Measurements from ENCODE around the gene CHST9. TPM values are rescaled to one million over a fixed set of nuclear protein-coding genes. Genes with fewer than 3 reads are reported as not detected.

The CHST9 gene
- total and polyA plus RNA-seq, 2 donors (not counting 3 experiments of a cell fraction or from before 2014, with no cell fraction given), result not detected

GRCh38 chr18:27178424-27178823 lies 6.7 kb downstream of the CHST9 start:
- no peak for TF ChIP-seq MAX (IDR thresholded peaks at IDR 0.05; ENCODE audit: insufficient read depth, insufficient read length)
- no peak for TF ChIP-seq POLR2AphosphoS5 (IDR thresholded peaks at IDR 0.05; ENCODE audit: insufficient read depth, low read depth, low read length)
- TF ChIP-seq JUN (IDR thresholded peaks at IDR 0.05; ENCODE audit: borderline replicate concordance, insufficient read depth, insufficient read length, low read depth), result no peak
- TF ChIP-seq POLR2A (IDR thresholded peaks at IDR 0.05; ENCODE audit: low read depth, low read length), result no peak
- no peak for TF ChIP-seq CTCF (IDR thresholded peaks at IDR 0.05; ENCODE audit: extremely low read depth in 1 of 2, insufficient read depth in 1 of 2, low read depth in 1 of 2, low read length in 2 of 2)
- no peak for TF ChIP-seq FOS (IDR thresholded peaks at IDR 0.05; ENCODE audit: borderline replicate concordance, insufficient read depth, low read length)
- no peak for TF ChIP-seq EZH2 (IDR thresholded peaks at IDR 0.05; ENCODE audit: borderline replicate concordance, low read depth, low read length, severe bottlenecking)
- no peak for TF ChIP-seq GATA2 (IDR thresholded peaks at IDR 0.05; ENCODE audit: insufficient read depth, insufficient read length, low read depth, low read length)
- TF ChIP-seq MYC (IDR thresholded peaks at IDR 0.05; ENCODE audit: low read depth, low read length), result no peak
- Histone ChIP-seq H3K4me1 (ENCODE audit: control insufficient read depth, extremely low read depth, insufficient read depth, low read length) (no peaks in the 10 kb centered on the region), H3K9me3 (replicated peaks; ENCODE audit: control insufficient read depth, insufficient read depth, low read length) (no peaks in the 10 kb centered on the region), H3K9me1 (replicated peaks; ENCODE audit: control insufficient read depth, extremely low read depth, insufficient read depth, low read length) (no peaks in the 10 kb centered on the region), H3K79me2 (ENCODE audit: control insufficient read depth, insufficient read depth, low read length) (no peaks in the 10 kb centered on the region), H3K36me3 (ENCODE audit: control insufficient read depth in 2 of 2, extremely low read depth in 1 of 2, insufficient read depth in 2 of 2, low read length in 2 of 2) (no peaks in the 10 kb centered on the region), H3K4me2 (ENCODE audit: insufficient read depth, low read length) (no peak overlapping the region), H3K4me3 (replicated peaks in 1 of 3; ENCODE audit: insufficient read depth in 1 of 3, low read depth in 1 of 3, low read length in 3 of 3) (no peak overlapping the region), H3K9ac (replicated peaks; ENCODE audit: extremely low read depth, insufficient read depth, low read length) (no peak overlapping the region), H4K20me1 (replicated peaks; ENCODE audit: control insufficient read depth, extremely low read depth, insufficient read depth, low read length) (no peaks in the 10 kb centered on the region), H3K27me3 (ENCODE audit: control insufficient read depth in 2 of 2, insufficient read depth in 2 of 2, low read length in 2 of 2) (no peaks in the 10 kb centered on the region), H2AFZ (ENCODE audit: low read depth, low read length) (no peak overlapping the region), H3K27ac (ENCODE audit: insufficient read depth, low read depth, low read length) (no peak overlapping the region)
- intact Hi-C loops (cut with micrococcal nuclease), result no loop called here
- ChIA-PET POLR2A (no interaction called here), CTCF (no interaction called here)
- no TSS peak for BruUV-seq (replicated peaks)
- FAIRE-seq (no peak), DNase-seq (ENCODE audit: low read depth, low spot score) (no peak)
- dilution Hi-C loops (cut with MboI; ENCODE audit: extremely low pct_ligation_motif_present, low sequenced_read_pairs), result no loop called here

Measured in endothelial cell of umbilical vein (primary cell).